B cell (primary cell): ENCODE results near the gene ADAP1. TPM values are rescaled to one million over a fixed set of nuclear protein-coding genes. Genes with fewer than 3 reads are reported as not detected.

Experiments used
- ATAC-seq: fragments of 200-7000 bp; cut with Tn5 transposase; one replicate; pipeline ENCODE4 v1.10.0; 2021; ENCODE audit warnings: low read depth, mild to moderate bottlenecking, moderate number of reproducible peaks, moderate library complexity
- CTCF ChIA-PET: fragments of 350-600 bp; sonication (Branson Sonifier 250); formaldehyde crosslinking; loops from one replicate; lab custom pipeline; 2021; ENCODE audit warnings: antibody characterized with exemption, inconsistent platforms; lab: Charles Lee
- POLR2A ChIA-PET: fragments of 350-600 bp; sonication (Branson Sonifier 250); formaldehyde crosslinking; loops from one replicate; lab custom pipeline; 2021; ENCODE audit warnings: antibody characterized with exemption; lab: Charles Lee
- DNase-seq: peaks from one replicate; pipeline ENCODE4 v3.0.0; 2013
- H2AFZ ChIP-seq: 2 replicates; pipeline ENCODE4 v1.6.1; 2012; ENCODE audit warnings: mild to moderate bottlenecking, low read depth, low read length; ENCODE audit not compliant: insufficient read depth, poor library complexity, severe bottlenecking
- H3K27ac ChIP-seq, 2 donors: 1 replicate in 1 of 2; 2 replicates in 1 of 2; pipeline ENCODE4 v1.5.1; 2012 to 2013; ENCODE audit warnings: low read length in 2 of 2, mild to moderate bottlenecking in 2 of 2, moderate library complexity in 1 of 2
- H3K27me3 ChIP-seq, 4 experiments: fragments of 200-600 bp in 1 of 4; sonication (generic) in 1 of 4; replicated peaks in 1 of 4; 1 replicate in 2 of 4; 2 replicates in 2 of 4; pipeline versions ENCODE4 v1.6.1 to v1.7.0; 2013 to 2016; ENCODE audit warnings: low read length in 3 of 4, mild to moderate bottlenecking in 2 of 4, mixed read lengths in 1 of 4, moderate library complexity in 1 of 4; ENCODE audit not compliant: insufficient read depth in 4 of 4, control insufficient read depth in 3 of 4; ENCODE audit errors: control extremely low read depth in 1 of 4
- H3K36me3 ChIP-seq, 2 experiments: replicated peaks in 1 of 2; 1 replicate in 1 of 2; 2 replicates in 1 of 2; pipeline versions ENCODE4 v1.6.1 to v1.7.1; 2013; ENCODE audit warnings: low read length in 1 of 2; ENCODE audit not compliant: insufficient read depth in 2 of 2, control insufficient read depth in 1 of 2; ENCODE audit errors: control extremely low read depth in 1 of 2, extremely low read depth in 1 of 2
- H3K4me1 ChIP-seq, 2 donors: fragments of 200-600 bp in 1 of 2; sonication (generic) in 1 of 2; 1 replicate in 1 of 2; 2 replicates in 1 of 2; pipeline versions ENCODE4 v1.5.1 to v1.6.1; 2013 to 2017; ENCODE audit warnings: low read length in 2 of 2; ENCODE audit not compliant: control insufficient read depth in 2 of 2, insufficient read depth in 2 of 2
- H3K4me2 ChIP-seq: replicated peaks from 2 replicates; pipeline ENCODE3; 2012; ENCODE audit warnings: mild to moderate bottlenecking, low read depth, low read length; ENCODE audit not compliant: poor library complexity, severe bottlenecking
- H3K4me3 ChIP-seq, 5 experiments: fragments of 200-600 bp in 1 of 5; sonication (generic) in 1 of 5; 1 replicate in 3 of 5; 2 replicates in 2 of 5; pipeline versions ENCODE4 v1.5.1 to v1.7.0; 2011 to 2016; ENCODE audit warnings: low read length in 4 of 5, mild to moderate bottlenecking in 4 of 5, low read depth in 2 of 5, control low read depth in 1 of 5, moderate library complexity in 1 of 5; ENCODE audit not compliant: insufficient read depth in 1 of 5; ENCODE audit errors: control extremely low read depth in 1 of 5, extremely low read depth in 1 of 5
- H3K79me2 ChIP-seq: fragments of 200-600 bp; sonication (generic); one replicate; pipeline ENCODE4 v1.6.0; 2016; ENCODE audit warnings: low read length; ENCODE audit not compliant: control insufficient read depth, insufficient read depth
- H3K9ac ChIP-seq: fragments of 200-600 bp; sonication (generic); 2 replicates; pipeline ENCODE4 v1.6.1; 2017; ENCODE audit warnings: mild to moderate bottlenecking, low read length, moderate library complexity
- H3K9me3 ChIP-seq, 3 donors: one replicate each; pipeline versions ENCODE4 v1.6.1 to v1.7.1; 2013; ENCODE audit warnings: low read length in 2 of 3; ENCODE audit not compliant: control insufficient read depth in 2 of 3, insufficient read depth in 1 of 3; ENCODE audit errors: control extremely low read depth in 1 of 3
- H4K20me1 ChIP-seq: 2 replicates; pipeline ENCODE4 v1.6.0; 2012; ENCODE audit warnings: mild to moderate bottlenecking, low read length; ENCODE audit not compliant: insufficient read depth, control insufficient read depth, poor library complexity, severe bottlenecking
- H3K27ac Mint-ChIP-seq: one replicate; pipeline ENCODE4 v1.8.0; 2021; ENCODE audit warnings: mixed read lengths
- H3K27me3 Mint-ChIP-seq: one replicate; pipeline ENCODE4 v1.8.0; 2021; ENCODE audit warnings: mixed read lengths
- H3K4me1 Mint-ChIP-seq: one replicate; pipeline ENCODE4 v1.8.0; 2021; ENCODE audit warnings: mixed read lengths
- H3K4me3 Mint-ChIP-seq: one replicate; pipeline ENCODE4 v1.8.0; 2021; ENCODE audit warnings: mixed read lengths
- H3K9me3 Mint-ChIP-seq: one replicate; pipeline ENCODE4 v1.8.0; 2022; ENCODE audit warnings: mixed read lengths; ENCODE audit not compliant: insufficient read depth
- CTCF ChIP-seq: fragments of 200-600 bp; IDR thresholded peaks from one replicate; pipeline ENCODE4 v1.8.0; 2022; ENCODE audit warnings: antibody characterized with exemption, mild to moderate bottlenecking
- EZH2 ChIP-seq: IDR thresholded peaks from 2 replicates; pipeline ENCODE4 v1.6.1; 2012; ENCODE audit warnings: borderline replicate concordance, low read depth, mild to moderate bottlenecking, moderate library complexity, low read length; ENCODE audit not compliant: insufficient read depth, poor library complexity, severe bottlenecking
- WGBS: methylation state at CpG from one replicate; pipeline ENCODE4 v1.1.5; 2013; ENCODE audit warnings: missing lambda C conversion rate; ENCODE audit not compliant: insufficient coverage; 5-methylcytosine and 5-hydroxymethylcytosine counted together
- intact Hi-C: fragments of 100-400 bp; cut with micrococcal nuclease; formaldehyde crosslinking; loops from one replicate; pipeline ENCODE4 v1.10.0; 2022
- polyA plus RNA-seq: library from polyadenylated mRNA; depleted of rRNA; stranded (reverse); fragments of >200 nt; gene quantifications from 2 replicates; pipeline ENCODE4 v1.2.3, GENCODE V29; 2012
- total RNA-seq, 2 donors: library from RNA; stranded (reverse); fragments of 120-200 nt in 1 of 2; gene quantifications; 1 replicate in 1 of 2; 2 replicates in 1 of 2; pipeline versions ENCODE4 v1.2.3 to v1.2.4, GENCODE V29; 2013 to 2022

The ADAP1 gene
- total and polyA plus RNA-seq, 2 donors (not counting 1 experiment from before 2014, with no cell fraction given) = 10.8 to 12.9 TPM

- TF ChIP-seq EZH2 = no peak
- no peak for TF ChIP-seq CTCF
- H3K27ac Mint-ChIP-seq = no peak overlapping the region
- no peaks in the 10 kb centered on the region for H3K4me1 Mint-ChIP-seq
- H3K27ac ChIP-seq = no peak overlapping the region
- H3K9ac ChIP-seq = no peak overlapping the region
- H3K36me3 ChIP-seq = peaks cover 0 to 34% of the 10 kb centered on the region in 2 experiments
- intact Hi-C loops = no loop called here
- no peaks in the 10 kb centered on the region for H3K9me3 Mint-ChIP-seq
- ChIA-PET CTCF (no interaction called here), POLR2A (no interaction called here)
- H3K79me2 ChIP-seq = no peaks in the 10 kb centered on the region
- 96% methylated on average over 18 of the region's 18 CpGs for WGBS
- DNase-seq (no peak), ATAC-seq (no peak)
- no peak overlapping the region for H3K4me3 Mint-ChIP-seq
- H3K4me2 ChIP-seq = no peak overlapping the region
- peaks cover 0 to 5% of the 10 kb centered on the region in 2 donors for H3K4me1 ChIP-seq
- H2AFZ ChIP-seq = no peak overlapping the region
- H4K20me1 ChIP-seq = peaks cover 10% of the 10 kb centered on the region
- peaks cover 9% of the 10 kb centered on the region for H3K27me3 Mint-ChIP-seq
- no peaks in the 10 kb centered on the region for H3K9me3 ChIP-seq
- H3K27me3 ChIP-seq = no peaks in the 10 kb centered on the region
- H3K4me3 ChIP-seq = no peak overlapping the region
These were observed 56.0 kb downstream of the ADAP1 start for GRCh38 chr7:898460-898854.

GRCh38 chr7:897771-898376, 56.6 kb downstream of the ADAP1 start:
- DNase-seq (no peak), ATAC-seq (no peak)
- peaks cover 16% of the 10 kb centered on the region for H4K20me1 ChIP-seq
- intact Hi-C loops = no loop called here
- 88% methylated on average over 25 of the region's 27 CpGs for WGBS
- H3K9me3 ChIP-seq = no peaks in the 10 kb centered on the region
- no peak overlapping the region for H3K4me2 ChIP-seq
- H3K9ac ChIP-seq = no peak overlapping the region
- no peaks in the 10 kb centered on the region for H3K9me3 Mint-ChIP-seq
- H3K4me1 ChIP-seq = peaks cover 0 to 5% of the 10 kb centered on the region in 2 donors
- no peaks in the 10 kb centered on the region for H3K4me1 Mint-ChIP-seq
- no peak overlapping the region for H3K27ac ChIP-seq
- no peak overlapping the region for H2AFZ ChIP-seq
- H3K27me3 ChIP-seq = no peaks in the 10 kb centered on the region
- ChIA-PET CTCF (no interaction called here), POLR2A (no interaction called here)
- no peak overlapping the region for H3K27ac Mint-ChIP-seq
- H3K79me2 ChIP-seq = no peaks in the 10 kb centered on the region
- H3K4me3 ChIP-seq = no peak overlapping the region
- no peak for TF ChIP-seq CTCF
- no peak for TF ChIP-seq EZH2
- peaks cover 0 to 38% of the 10 kb centered on the region in 2 experiments for H3K36me3 ChIP-seq
- H3K27me3 Mint-ChIP-seq = peaks cover 6% of the 10 kb centered on the region
- H3K4me3 Mint-ChIP-seq = no peak overlapping the region
